Measurements from ENCODE around the gene CNN1.

- TF ChIP-seq CTCF (conservative IDR thresholded peaks at IDR 0.05) = no peak
- no peak for TF ChIP-seq EZH2 (IDR thresholded peaks at IDR 0.05; ENCODE audit: low read depth)
Observed at GRCh38 chr19:11489378-11489777, 49.3 kb upstream of the CNN1 start.

Data from PC-9 (cell line).